ENCODE data around the gene ELL.

The ELL gene

DNA sequence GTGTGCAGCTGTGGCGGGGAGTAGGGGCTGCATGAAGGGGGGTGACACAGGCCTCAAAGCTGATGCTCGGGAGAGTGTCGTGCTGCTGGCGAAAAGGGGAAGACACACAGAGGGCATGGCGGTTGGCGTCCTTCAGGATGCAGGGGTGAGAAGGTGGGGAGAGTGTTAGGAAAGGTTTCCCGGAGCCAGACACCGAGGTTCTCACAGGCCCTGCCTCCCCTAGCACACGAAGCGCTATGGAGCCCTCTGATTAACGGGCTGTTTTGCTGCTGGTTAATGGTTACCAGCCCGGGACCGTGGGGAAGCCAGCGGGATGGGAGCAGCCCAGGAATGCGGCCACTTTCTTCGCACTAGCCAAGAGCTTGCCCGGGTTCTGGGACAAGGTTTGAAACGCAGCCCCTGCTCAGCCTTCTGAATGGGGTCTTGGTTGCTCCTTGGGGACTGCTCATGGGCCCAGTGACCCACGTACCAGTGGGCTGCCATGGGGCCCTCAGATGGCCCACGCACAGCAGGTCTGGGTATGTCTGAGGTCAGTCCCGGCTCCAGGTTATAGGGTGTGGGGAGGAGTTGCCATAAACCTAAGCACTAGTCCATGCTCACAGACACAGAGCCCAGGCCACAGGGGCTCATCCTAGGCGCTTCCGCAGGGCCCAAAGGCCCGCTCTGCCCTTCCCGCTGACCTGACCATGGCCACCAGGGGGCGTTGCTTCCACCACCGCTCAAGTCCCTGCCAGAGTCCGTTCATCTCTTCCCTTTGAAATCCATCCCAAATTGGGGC is 52.6 kb downstream of the ELL start:
- TF ChIP-seq, protein P1, sequence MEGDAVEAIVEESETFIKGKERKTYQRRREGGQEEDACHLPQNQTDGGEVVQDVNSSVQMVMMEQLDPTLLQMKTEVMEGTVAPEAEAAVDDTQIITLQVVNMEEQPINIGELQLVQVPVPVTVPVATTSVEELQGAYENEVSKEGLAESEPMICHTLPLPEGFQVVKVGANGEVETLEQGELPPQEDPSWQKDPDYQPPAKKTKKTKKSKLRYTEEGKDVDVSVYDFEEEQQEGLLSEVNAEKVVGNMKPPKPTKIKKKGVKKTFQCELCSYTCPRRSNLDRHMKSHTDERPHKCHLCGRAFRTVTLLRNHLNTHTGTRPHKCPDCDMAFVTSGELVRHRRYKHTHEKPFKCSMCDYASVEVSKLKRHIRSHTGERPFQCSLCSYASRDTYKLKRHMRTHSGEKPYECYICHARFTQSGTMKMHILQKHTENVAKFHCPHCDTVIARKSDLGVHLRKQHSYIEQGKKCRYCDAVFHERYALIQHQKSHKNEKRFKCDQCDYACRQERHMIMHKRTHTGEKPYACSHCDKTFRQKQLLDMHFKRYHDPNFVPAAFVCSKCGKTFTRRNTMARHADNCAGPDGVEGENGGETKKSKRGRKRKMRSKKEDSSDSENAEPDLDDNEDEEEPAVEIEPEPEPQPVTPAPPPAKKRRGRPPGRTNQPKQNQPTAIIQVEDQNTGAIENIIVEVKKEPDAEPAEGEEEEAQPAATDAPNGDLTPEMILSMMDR (conservative IDR thresholded peaks at IDR 0.05; ENCODE audit: control insufficient read depth, insufficient read depth, low read depth, low read length), result peak; percentile 81
- peak; percentile 75 for DNase-seq (ENCODE audit: low read depth)
- H3K4me3 ChIP-seq (ENCODE audit: control insufficient read depth, low read depth, low read length), result no peak overlapping the region

DNA sequence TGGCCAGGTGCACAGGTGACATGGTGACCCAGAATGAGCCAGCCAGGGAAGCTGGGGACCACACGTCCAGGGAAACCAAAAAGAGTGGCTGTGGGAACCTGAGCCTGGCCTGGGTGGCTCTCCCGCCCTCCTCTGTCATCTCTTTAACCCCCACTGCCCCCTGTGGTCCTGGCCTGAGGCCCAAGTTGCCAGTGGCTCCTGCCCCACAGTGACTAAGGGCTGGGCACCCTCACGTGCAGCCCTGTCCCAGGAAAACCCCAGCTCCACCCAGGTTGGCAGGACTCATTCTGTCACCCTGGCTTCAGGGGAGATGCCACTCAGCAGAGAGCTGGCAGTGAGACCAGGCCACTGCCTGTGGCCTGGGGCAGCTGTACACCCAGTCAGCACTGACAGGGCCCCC is 53.4 kb downstream of the ELL start:
- no peak for DNase-seq (ENCODE audit: low read depth)
- no peak overlapping the region for H3K4me3 ChIP-seq (ENCODE audit: control insufficient read depth, low read depth, low read length)
- TF ChIP-seq, protein P1 (conservative IDR thresholded peaks at IDR 0.05; ENCODE audit: control insufficient read depth, insufficient read depth, low read depth, low read length), result no peak

DNA sequence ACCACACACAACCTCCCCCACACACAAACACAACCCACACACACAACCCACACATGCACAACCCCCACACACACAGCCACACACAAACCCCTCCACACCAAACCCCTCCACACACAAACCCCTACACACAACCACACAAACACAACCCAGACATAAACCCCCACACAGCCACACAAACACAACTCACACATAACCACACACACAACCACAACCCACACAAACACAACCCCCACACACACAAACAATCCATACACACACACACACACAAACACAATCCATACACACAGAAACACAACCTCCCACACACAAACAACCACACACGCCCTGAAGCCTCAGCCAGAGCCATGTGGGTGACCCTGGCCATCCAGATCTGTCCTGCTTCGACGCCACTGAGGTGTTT is 53.9 kb downstream of the ELL start:
- TF ChIP-seq, protein P1 (conservative IDR thresholded peaks at IDR 0.05; ENCODE audit: control insufficient read depth, insufficient read depth, low read depth, low read length), result no peak
- no peak overlapping the region for H3K4me3 ChIP-seq (ENCODE audit: control insufficient read depth, low read depth, low read length)
- no peak for DNase-seq (ENCODE audit: low read depth)

DNA sequence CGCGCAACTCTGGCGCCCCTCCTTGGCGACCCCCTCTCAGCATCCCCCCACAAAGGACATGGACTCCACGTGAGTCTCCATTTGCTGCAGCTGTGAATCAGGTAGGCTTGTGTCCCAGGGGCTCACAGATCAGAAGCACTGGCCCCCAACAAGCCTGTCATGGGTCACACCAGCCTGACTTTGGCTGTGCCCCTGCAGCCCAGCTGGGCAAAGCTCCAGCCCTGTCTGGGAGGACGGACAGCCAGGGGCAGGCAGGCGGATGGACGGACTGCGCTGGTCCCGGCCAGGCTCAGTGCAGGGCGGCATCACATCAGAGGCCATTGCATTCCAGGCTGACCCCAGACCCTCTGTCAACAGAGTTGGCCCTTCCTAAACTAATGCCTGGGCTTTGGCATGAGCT is 55.5 kb downstream of the ELL start:
- H3K4me3 ChIP-seq (ENCODE audit: control insufficient read depth, low read depth, low read length), result no peak overlapping the region
- no peak for DNase-seq (ENCODE audit: low read depth)
- TF ChIP-seq, protein P1 (conservative IDR thresholded peaks at IDR 0.05; ENCODE audit: control insufficient read depth, insufficient read depth, low read depth, low read length), result no peak

- no peak overlapping the region for H3K4me3 ChIP-seq (ENCODE audit: control insufficient read depth, low read depth, low read length)
- DNase-seq (ENCODE audit: low read depth), result no peak
- TF ChIP-seq, protein P1 (conservative IDR thresholded peaks at IDR 0.05; ENCODE audit: control insufficient read depth, insufficient read depth, low read depth, low read length), result no peak
These were observed 55.9 kb downstream of the ELL start for GRCh38 chr19:18465964-18466339.

GRCh38 chr19:18465214-18465963 is 56.5 kb downstream of the ELL start:
- DNase-seq (ENCODE audit: low read depth), result no peak
- H3K4me3 ChIP-seq (ENCODE audit: control insufficient read depth, low read depth, low read length), result no peak overlapping the region
- TF ChIP-seq, protein P1 (conservative IDR thresholded peaks at IDR 0.05; ENCODE audit: control insufficient read depth, insufficient read depth, low read depth, low read length), result no peak
